Neural progenitor cell (in vitro differentiated cells): Measurements from ENCODE around the gene SNX32.

ENCODE experiments used
- CTCF ChIP-seq: fragments of 200-600 bp; sonication (generic); IDR thresholded peaks from 2 replicates; pipeline ENCODE4 v1.5.1; 2017; ENCODE audit warnings: antibody characterized with exemption, mild to moderate bottlenecking
- EZH2 ChIP-seq: fragments of 200-600 bp; sonication (generic); IDR thresholded peaks from 2 replicates; pipeline ENCODE4 v1.6.1; 2017; ENCODE audit warnings: antibody characterized with exemption, mild to moderate bottlenecking, moderate library complexity
- EZH2phosphoT487 ChIP-seq: fragments of 200-600 bp; sonication (generic); IDR thresholded peaks from 2 replicates; pipeline ENCODE4 v1.6.1; 2017; ENCODE audit warnings: antibody characterized with exemption

- TF ChIP-seq CTCF (no peak), EZH2phosphoT487 (no peak), EZH2 (no peak)
Measured at GRCh38 chr11:65868076-65868667, 34.4 kb downstream of the SNX32 start.
